HG03039 (cell line): Measurements from ENCODE around the gene TPSAB1.

Experiments
- ATAC-seq: cut with Tn5 transposase; IDR thresholded peaks from one replicate; pipeline ENCODE4 v1.9.1; 2021; ENCODE audit warnings: mild to moderate bottlenecking, moderate library complexity; ENCODE audit not compliant: unreplicated experiment

The TPSAB1 gene

GRCh38 chr16:1281517-1281916 is 41.0 kb downstream of the TPSAB1 start:
- no peak for ATAC-seq

GRCh38 chr16:1282324-1282973 is 41.9 kb downstream of the TPSAB1 start:
- ATAC-seq: no peak

- ATAC-seq: no peak
These were observed 42.8 kb downstream of the TPSAB1 start for GRCh38 chr16:1283296-1283695.

- no peak for ATAC-seq
These were observed 43.6 kb downstream of the TPSAB1 start for GRCh38 chr16:1283996-1284616.

- ATAC-seq: no peak
These were observed 45.4 kb downstream of the TPSAB1 start for GRCh38 chr16:1285669-1286512.

- no peak for ATAC-seq
These were observed 46.1 kb downstream of the TPSAB1 start for GRCh38 chr16:1286513-1287094.

GRCh38 chr16:1287982-1288670 is 47.6 kb downstream of the TPSAB1 start:
- ATAC-seq: no peak

- ATAC-seq: no peak
These were observed 48.4 kb downstream of the TPSAB1 start for GRCh38 chr16:1288813-1289476.

GRCh38 chr16:1289477-1289866 is 49.0 kb downstream of the TPSAB1 start:
- ATAC-seq: no peak

GRCh38 chr16:1290063-1290501 is 49.6 kb downstream of the TPSAB1 start:
- ATAC-seq: no peak

GRCh38 chr16:1290860-1291575 is 50.5 kb downstream of the TPSAB1 start:
- no peak for ATAC-seq

- no peak for ATAC-seq
These were observed 51.1 kb downstream of the TPSAB1 start for GRCh38 chr16:1291576-1291974.
